HL-60 (cell line): ENCODE measurements around the gene DNAJC10.

Source experiments
- CTCF ChIP-seq: IDR thresholded peaks from one replicate; pipeline ENCODE4 v1.5.1; 2011; ENCODE audit warnings: low read length, control low read depth, inconsistent platforms; ENCODE audit not compliant: insufficient read depth
- GABPA ChIP-seq: IDR thresholded peaks from 2 replicates; pipeline ENCODE4 v1.6.1; 2012; ENCODE audit warnings: low read depth
- POLR2AphosphoS5 ChIP-seq: IDR thresholded peaks from 2 replicates; pipeline ENCODE4 v1.6.1; 2012; ENCODE audit warnings: low read depth
- REST ChIP-seq: IDR thresholded peaks from 2 replicates; pipeline ENCODE4 v1.6.1; 2012; ENCODE audit warnings: low read depth; ENCODE audit not compliant: insufficient replicate concordance
- SPI1 ChIP-seq: IDR thresholded peaks from 2 replicates; pipeline ENCODE4 v1.6.1; 2012; ENCODE audit warnings: low read depth, mild to moderate bottlenecking, borderline replicate concordance

GRCh38 chr2:182680837-182681236 is 35.2 kb upstream of the DNAJC10 start:
- TF ChIP-seq CTCF: no peak
- TF ChIP-seq SPI1: no peak
- no peak for TF ChIP-seq POLR2AphosphoS5
- TF ChIP-seq REST: no peak
- no peak for TF ChIP-seq GABPA
